Activated gamma-delta T cell (primary cell): ENCODE results near the gene TEX14.
A peak's percentile ranks its signal among the peaks of the same experiment; 100 is the strongest.
"Not testable (repeated sequence)": the region's sequence is repeated elsewhere in the genome, so short reads cannot be mapped to it uniquely, and the experiment has no call there.

ENCODE experiments used
- DNase-seq: peaks from one replicate; lab custom pipeline; 2025; lab: John Stamatoyannopoulos, UW

TEX14 gene

DNA sequence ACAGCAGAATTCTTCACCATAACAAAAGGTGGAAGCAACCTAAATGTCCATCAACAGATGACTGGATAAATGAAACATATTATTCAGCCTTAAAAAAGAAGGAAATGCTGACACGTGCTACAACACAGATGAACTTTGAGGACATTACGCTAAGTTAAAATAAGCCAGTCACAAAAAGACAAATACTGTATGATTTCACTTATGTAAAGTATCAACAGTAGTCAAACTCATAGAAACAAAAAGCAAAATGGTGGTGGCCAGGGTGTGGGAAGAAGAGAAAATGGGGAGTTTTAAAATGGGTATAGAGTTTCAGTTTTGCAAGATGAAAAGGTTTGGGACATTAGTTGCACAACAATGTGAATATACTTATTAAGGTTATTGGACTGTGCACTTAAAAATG is 127.6 kb downstream of the TEX14 start:
- DNase-seq, result no peak

DNA sequence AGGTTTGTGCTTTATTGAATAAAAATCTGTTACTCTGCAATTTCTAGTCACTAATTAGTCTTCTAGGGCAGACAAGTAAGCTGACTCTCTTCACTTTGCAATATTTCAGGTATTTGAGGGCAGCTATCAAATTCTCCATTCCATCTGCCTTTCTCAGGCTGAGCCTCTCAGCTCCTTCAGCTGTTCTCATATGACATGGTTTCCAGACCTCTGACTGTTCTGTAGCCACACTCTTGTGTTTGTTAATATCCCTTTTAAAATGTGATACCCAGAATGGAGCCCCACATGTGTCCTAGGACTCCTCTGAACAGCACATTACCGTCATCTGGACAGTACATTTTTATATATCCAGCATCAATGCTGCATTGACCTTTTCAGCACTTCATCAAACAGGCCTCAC is 131.3 kb downstream of the TEX14 start:
- no peak for DNase-seq

DNA sequence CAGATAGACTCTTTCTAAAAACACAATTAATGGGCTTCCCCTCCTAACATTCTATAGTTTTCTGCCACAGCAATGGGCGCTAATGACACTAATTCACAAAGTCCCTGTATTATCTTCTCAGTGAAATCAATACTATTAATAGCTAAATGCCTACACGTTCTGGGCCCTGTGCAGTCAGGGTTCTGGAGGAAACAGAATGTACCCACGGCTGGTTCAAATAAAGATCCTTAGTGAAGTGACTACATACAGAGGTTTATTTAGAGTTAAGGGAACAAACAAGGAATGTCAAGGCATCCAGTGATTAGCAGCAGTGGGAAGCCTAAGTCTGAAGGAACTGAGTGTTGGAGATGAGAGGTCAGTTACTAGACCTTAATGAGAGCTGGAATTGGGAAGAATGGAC is 133.9 kb downstream of the TEX14 start:
- no peak for DNase-seq

DNA sequence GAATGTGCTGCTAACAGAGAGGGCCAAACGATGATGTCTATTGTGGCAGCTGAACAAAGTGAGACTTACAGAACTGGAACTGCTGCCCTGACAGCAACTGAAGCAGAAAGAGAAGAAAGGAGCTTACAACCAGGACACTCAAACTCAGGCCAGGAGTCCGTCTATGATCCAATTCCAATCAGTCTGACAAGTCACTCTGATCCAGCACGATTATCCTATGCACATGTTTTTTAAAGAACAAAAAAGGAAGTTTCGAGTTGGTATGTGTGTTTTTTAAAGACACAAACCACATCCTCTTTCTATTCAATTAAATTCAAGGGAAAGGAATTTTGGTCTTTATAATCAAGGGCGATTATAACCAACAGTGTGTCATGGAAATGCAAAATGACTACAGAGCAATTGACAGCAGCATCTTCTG is 135.0 kb downstream of the TEX14 start:
- no peak for DNase-seq

DNA sequence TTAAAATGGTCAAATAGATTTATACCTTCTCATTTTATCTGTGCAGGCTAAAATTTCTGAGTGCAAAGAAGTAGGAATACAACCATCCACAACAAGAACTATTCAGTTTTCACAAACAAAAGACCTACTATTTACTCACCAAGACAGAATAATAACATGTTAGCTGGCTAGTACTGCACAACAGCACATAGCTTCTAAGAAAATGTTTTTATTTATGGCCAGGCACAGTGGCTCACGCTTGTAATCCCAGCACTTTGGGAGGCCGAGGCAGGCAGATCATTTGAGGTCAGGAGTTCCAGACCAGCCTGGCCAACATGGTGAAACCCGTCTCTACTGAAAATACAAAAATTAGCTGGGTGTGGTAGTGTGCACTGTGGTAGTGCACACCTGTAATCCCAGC is 136.7 kb downstream of the TEX14 start:
- DNase-seq, result not testable (repeated sequence)

DNA sequence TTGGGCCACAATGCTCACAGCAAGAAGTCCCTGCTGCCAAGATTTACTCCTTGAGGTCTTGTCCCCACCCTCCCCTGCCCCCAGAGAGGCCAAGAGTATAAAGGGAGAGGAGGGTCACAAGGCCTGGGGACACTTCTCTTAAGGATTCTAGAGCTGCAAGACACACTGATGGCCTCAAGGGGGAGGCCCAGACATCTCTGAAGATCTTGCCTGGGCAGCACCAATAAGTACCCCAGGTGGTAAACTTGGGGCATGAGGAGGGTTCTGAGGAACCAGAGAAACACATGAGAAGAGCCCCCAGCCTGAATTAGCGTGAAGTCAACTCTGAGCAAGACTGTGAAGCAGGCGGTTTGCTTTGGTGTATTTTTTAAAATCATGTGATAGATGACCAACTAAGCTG is 150.6 kb downstream of the TEX14 start:
- no peak for DNase-seq

DNA sequence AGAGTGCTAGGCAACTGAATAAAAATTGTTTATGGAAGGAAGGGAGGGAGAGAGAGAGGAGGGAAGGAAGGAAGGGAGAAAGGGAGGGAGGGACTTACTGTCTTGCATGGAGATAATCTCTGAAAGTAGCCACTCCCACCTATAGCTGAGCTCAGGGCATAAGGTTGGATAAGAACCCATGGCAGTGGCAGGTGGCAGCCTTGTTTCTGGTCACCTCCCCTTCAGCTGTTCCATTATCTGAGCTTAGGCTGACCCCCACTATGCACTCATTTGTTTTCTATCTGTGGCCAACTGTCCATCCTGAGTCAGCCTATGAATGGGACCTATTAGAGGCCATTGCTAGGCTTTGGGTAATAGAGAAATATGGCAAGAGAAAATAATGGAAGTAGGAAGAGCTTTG is 152.1 kb downstream of the TEX14 start:
- DNase-seq, result no peak

DNA sequence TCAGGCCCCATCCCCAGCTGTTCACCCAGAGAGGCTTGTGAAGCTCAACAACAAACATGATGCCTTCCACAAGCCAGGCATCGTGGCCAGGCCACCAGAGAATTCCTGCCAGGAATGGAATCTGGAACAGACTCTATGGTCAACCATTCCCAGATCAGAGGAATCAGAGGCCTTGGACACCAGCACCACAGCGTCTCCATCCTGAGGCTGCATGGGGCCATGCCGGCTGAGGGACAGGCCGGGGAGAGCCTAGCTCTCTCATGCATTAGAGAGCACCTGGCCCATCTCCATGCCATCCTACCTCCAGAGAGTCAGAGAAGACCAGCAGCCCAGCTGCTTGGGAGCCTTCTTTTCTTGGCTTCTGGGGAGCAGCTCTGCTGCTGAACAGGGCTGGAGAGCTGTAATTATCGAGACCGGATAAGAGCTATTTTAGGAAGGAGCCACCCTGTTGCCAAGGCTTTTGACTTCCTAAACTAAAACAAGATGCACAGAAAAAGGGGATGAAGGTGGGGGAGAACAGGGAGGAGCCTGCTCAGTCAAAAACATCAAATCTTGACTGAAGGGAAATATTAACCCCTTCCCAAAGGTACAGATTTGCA is 152.9 kb downstream of the TEX14 start:
- no peak for DNase-seq

DNA sequence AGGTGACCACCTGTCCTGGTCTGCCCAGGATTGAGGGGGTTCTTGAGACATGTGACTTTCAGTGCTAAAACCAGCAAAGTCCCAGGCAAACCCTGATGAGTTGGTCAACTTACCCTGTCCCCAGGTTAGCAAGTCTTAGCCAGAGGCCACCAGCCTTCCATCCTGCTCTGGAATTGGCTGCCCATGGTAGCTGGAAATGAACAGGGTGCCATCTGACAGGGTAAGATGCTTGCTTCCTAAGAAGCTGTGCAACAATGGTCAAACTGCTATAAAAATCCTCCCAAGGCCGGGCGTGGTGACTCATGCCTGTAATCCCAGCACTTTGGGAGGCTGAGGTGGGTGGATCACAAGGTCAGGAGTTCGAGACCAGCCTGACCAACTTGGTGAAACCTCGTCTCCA is 154.6 kb downstream of the TEX14 start:
- DNase-seq, result no peak

DNA sequence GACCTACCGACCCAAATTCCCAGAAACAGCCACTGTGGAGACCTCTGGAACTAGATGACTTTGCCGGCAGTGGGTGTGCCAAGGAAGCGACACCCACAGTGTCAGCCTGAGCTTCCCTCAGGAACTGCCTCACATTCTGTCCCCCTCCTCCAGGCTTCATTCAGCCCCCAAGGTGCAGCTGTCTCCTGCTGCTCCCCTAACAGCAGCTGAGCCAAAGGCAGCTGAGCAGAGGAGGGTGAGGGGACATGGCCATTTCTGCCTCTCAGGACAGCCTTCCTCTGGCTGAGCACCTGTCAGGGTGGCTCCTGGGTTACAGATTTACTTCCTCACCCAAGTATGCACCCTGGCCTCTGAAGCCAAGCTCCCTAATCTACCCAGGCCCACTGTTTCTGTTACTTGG is 155.3 kb downstream of the TEX14 start:
- DNase-seq, result no peak

DNA sequence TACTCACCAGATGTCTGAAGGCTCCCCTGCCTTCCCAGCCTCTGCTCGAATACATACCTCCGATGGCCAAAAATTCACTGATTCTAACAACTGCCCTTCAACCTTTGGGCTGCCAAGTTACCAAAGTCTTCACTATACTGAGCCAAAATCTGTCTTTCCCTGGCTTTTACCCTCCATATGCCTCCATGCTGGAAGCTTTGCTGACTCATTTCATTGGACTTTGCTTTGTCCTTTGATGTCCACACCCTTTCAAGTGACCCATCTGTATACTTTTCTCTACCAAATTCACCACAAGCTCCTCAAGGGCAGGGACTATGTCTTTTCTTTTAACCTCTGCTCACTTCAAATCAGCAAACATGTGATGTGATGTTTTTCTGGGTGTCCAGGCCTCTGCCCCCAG is 156.4 kb downstream of the TEX14 start:
- DNase-seq, result no peak

DNA sequence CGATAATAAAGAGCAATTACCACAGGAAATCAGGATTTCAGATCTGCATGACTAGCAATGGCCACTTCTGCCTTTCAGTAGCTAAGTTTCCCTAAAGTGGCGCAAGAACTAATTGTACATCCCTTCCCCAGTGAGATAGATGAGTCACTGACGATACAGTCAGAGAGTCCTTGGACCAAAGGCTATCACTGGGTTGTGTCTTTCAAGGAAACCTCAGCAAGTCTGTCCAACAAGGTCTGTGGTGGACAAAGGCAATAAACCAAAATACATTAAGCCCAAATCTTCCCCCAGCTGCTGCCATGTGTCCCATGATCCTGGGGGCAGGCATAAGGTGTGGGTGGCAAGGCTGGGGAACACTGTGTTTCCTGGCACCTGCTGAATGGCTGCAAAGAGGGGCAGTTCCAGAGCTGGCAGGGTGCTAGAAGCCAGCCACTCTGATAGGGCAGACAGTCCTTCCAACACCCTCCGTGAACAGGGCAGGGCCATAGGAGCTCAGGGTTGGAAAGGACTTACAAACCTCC is 156.9 kb downstream of the TEX14 start:
- no peak for DNase-seq

DNA sequence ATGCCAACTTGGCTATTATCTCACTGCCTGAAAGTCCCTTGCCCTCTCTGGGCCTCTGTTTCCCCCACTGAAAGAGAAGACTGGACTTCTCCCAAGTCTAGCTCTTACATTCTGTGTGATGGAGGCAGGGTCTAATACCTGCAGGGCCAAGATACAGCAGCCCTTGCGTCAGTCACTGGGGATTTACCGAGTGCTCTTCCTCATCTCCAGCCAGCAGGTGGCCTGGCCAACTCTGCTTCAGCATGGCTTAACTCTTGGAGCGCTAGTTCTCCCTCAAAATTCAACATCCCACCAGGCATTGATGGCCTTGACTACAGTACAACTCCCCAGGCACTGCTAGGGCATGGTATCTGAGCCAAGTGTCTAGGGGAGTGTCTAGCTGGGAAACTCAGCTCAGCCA is 157.5 kb downstream of the TEX14 start:
- DNase-seq, result no peak

DNA sequence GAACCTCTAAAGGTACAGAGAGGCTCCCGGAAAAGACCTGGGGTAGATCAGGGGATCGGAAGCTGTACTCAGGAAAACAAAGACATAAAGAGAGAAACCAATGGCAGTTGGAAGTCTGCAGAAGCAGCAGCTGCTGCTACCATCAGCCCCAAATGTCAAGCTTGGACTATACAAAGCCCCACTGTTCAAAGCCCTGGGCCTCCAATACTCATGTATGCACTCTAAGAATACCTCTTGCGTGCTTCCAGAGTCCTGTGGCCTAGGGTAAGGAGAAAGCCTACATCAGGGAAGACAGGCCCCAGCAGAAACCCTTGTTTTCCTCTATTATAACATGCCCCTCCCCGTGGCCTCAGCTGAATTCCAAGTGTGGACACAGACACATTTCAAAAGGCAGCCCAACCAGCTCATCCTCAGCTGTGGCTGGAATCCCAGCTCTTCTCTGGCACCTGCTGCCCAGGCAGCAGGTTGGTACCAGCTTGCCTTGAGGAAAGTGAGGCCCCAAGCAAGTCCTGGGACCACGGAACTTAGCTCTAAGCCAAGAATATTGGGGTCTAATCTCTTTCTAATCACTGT is 158.1 kb downstream of the TEX14 start:
- no peak for DNase-seq

DNA sequence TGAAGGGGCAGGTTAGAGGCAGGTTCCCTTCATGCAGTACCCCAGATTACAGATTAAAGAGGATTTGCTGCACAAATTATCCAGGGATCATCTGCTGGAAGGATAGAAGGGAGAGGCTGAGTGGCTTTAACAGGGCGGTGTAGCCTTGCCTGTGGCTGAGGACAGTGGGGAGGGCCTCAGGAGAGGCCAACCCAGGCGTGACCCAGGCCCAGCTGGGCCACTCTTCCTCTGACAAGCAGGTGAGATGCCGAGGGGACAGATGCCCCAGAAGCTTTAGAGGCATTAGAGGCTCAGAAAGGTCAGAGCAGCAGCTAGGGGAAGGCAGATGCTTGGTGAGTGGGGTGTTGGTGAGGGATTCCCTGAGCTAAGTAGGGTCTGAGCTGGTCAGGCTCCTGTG is 159.3 kb downstream of the TEX14 start:
- no peak for DNase-seq

DNA sequence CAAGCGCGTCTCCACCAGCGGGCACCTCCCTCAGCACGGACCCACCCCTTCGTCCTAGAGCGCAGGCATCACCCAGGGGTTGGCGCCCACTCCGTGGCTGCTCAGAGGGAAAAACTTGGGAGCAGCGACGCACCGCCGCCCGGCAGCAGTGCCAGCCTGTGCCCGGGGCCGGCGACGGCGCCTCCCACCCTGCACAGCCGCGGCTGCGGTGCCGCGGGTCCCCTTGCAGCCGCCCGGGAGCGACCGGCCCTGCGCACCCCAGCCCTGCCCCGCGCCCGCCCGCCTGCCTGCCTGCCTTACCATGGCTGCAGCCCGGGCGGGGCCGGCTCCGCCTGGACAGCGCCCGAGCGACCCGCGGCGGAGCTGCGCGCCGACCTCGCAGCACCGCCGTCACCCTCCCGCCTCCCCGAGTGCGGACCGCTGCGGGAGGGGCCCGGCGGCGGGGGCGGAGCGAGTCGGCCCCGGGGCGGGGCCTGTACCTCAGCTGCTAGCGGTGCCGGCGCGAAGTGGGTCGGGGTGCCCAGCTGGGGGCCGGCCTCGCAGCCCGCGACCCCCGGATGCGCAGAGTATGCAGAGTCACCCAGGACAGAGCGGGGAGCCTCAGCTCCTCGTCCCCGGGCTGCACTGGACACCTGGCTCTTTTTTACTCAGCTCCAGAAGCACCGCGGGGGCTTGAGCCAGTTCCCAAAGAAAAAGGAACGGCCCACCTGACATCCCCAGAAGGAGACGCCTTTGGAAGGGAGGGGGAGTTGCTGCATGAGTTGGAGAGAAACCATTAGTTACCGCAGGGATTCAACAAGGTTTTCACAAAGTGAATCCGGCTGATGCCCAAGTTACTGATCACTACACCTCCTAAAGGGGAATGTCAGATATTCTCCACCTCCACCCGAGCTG is 159.9 kb downstream of the TEX14 start:
- DNase-seq, result peak; percentile 43

DNA sequence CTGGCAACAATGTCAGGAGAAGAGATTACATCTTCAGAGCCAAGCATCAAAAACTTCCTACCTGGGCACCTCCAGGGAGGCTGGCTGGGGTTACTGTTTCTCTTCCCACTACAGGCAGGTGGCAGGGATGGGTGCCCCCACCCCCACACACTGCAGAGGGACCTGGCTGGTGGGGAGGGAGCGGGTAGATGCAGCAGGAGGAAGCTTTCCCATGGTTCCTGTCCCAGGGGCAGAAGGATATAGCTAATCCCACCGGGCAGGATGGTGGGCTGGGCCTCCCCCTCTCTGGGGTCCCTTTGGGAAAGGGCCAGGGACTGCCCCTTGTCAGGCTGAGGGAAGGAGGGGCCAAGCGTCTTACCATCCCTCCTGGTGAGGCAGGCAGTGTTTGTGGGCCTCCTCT is 160.7 kb downstream of the TEX14 start:
- no peak for DNase-seq

DNA sequence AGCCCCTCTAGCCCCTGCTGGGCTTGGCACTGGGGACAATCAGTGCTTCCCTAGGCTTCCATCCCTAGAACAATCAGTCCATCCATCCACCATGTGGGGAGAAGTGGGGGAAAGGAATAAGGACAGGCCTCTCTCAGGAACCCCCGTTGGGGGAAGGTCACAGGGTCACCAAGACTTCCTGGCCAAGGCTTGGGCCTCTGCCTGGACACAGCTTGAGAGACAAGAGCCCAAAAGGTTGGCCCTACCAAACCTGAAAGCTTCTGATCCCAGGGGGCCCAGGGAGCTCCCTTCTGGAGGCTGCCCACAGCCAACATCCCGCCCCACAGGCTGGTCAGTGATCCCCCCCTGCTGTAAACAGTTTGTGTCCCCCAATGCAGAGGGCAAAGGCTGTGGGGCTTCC is 161.2 kb downstream of the TEX14 start:
- no peak for DNase-seq

DNA sequence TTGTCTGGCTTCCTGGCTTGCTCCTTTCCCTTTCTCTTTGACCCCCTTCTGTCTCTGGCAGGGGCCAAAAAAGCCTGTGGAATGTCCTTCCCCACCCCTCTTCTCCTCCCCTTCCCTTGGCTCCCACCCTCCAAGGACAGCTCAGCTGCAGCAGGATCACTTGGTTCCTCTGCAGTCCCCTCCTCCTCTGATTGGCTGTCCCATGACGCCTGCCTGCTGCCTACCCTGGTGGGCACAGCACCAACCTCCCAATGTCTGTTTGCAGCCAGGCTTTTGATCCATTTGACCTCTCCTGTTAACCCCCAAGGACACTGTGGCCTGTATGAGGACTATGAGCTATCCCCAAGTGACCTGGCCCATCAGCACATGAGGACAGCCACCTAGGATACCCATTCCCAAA is 162.6 kb downstream of the TEX14 start:
- DNase-seq, result no peak

DNA sequence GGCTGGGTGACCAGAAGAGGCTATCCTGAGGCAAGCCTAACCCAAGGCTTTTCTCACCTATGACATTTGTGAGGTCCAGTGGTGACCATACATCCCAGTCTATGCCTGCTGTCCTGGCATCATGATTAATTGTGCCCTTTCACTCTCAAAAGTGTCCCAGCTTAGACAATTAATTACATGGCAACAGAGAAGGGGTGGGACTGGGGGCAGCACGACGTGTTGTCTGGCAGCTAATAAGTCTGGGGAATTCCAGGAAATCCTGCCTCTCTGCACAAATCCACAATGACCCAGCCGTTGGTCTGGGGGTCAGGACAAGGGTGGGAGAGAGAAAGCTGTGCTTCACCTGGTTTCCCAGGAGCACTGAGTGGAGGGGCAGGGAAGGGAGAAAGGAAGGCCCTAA is 163.4 kb downstream of the TEX14 start:
- DNase-seq, result no peak

DNA sequence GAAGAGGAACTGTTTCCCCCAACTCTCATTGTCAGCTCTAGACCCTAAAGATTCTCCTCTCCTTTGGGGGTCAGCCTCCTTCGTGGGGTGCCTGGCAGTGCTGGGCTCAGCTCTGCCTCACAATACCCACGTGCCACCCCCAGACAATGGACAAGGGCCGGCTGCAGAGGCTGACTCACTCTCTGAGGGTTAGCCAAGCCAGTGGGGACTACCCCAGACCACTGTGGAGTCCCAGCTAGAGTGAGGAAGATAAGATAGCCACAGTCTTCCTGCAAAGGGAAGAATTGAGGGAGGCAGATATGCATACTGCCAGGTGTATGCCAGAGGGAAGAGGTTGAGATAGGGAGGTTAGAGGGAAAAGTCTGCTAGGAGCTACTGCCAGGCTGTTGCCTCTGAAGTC is 163.9 kb downstream of the TEX14 start:
- no peak for DNase-seq

DNA sequence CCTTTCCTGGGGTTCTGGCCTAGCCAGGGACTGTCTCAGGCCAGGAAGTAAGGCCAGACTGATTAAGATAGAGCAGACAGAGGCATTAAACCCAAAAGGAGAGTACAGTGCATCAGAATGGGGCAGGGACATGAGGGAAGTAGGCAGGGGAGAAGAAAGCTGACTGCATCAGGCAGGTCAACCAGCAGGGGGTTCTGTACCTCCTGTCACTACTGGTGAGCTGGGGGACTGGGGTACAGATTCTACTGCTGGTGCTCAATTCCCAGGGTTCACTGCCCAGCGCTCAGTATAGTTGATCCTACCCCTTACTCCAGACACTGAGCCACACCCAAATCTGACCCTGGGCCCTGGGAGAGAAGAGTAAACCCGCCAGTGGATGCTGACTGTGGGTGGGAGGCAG is 164.5 kb downstream of the TEX14 start:
- no peak for DNase-seq

DNA sequence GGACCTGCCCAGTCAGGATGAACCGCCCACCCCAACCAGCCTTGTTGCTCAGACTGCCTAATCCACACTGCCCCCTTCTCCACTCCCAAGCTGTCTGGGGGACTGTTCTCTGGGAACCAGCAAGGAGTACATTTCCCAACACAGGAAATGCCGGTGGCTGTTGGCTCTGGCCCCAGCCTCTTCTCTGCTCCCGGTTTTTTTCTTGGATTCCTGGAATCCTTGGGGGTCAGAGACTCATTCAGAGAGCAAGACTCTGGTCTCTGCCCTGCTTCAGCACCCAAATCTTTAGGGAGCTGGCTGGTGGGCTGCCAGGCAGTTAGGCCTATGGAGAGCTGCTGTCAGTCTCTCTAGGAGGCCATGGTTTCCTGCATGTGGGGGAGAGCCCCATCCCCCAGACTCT is 166.6 kb downstream of the TEX14 start:
- no peak for DNase-seq
